HEK293T (cell line): ENCODE data around the gene ACADS.

Experiments used
- BHLHE40 ChIP-seq: fragments of 450-650 bp; IDR thresholded peaks from 2 replicates; pipeline ENCODE4 v1.6.1; 2016; ENCODE audit warnings: mild to moderate bottlenecking, moderate library complexity, borderline replicate concordance
- FOXM1 ChIP-seq: fragments of 450-650 bp; IDR thresholded peaks from 2 replicates; pipeline ENCODE4 v1.6.1; 2017; ENCODE audit warnings: mild to moderate bottlenecking, borderline replicate concordance
- L3MBTL2 ChIP-seq: fragments of 450-650 bp; conservative IDR thresholded peaks from 2 replicates; pipeline ENCODE4 v1.6.1; 2016; ENCODE audit warnings: mild to moderate bottlenecking
- LEF1 ChIP-seq: fragments of 450-650 bp; IDR thresholded peaks from 2 replicates; pipeline ENCODE4 v1.6.1; 2017; ENCODE audit warnings: mild to moderate bottlenecking, borderline replicate concordance
- NFRKB ChIP-seq: fragments of 450-650 bp; IDR thresholded peaks from 2 replicates; pipeline ENCODE4 v1.6.1; 2016; ENCODE audit warnings: mild to moderate bottlenecking, moderate library complexity
- SP1 ChIP-seq: fragments of 450-650 bp; IDR thresholded peaks from 2 replicates; pipeline ENCODE4 v1.6.1; 2017
- TARDBP ChIP-seq: fragments of 450-650 bp; IDR thresholded peaks from 2 replicates; pipeline ENCODE4 v1.6.1; 2016
- TF ChIP-seq, protein P1 (sequence below): fragments of 450-650 bp; IDR thresholded peaks from 2 replicates; pipeline ENCODE4 v1.6.1; 2016

DNA sequence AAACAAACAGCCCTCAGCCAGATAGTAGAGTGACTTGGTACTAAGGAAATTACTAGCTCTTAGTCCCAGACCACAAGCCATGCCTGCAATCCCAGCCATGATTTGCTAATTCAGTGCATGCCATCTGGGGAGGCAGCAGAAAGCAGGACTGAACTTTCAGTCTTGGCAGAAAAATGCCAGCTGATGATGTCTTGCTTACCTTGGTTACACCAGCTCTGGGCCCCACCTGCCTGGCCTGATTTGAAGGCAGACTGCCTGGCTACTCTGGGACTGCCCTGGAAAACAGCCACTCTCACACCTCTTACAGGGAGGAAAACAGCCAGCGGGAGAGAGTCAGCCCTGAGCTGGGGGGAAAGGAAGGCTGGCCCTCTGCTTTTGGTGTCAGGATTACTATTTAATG lies 20.0 kb upstream of the ACADS start:
- no peak for TF ChIP-seq BHLHE40
- TF ChIP-seq TARDBP, result no peak
- no peak for TF ChIP-seq FOXM1
- no peak for TF ChIP-seq NFRKB
- TF ChIP-seq, protein P1, sequence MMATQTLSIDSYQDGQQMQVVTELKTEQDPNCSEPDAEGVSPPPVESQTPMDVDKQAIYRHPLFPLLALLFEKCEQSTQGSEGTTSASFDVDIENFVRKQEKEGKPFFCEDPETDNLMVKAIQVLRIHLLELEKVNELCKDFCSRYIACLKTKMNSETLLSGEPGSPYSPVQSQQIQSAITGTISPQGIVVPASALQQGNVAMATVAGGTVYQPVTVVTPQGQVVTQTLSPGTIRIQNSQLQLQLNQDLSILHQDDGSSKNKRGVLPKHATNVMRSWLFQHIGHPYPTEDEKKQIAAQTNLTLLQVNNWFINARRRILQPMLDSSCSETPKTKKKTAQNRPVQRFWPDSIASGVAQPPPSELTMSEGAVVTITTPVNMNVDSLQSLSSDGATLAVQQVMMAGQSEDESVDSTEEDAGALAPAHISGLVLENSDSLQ, result no peak
- TF ChIP-seq SP1, result no peak
- no peak for TF ChIP-seq L3MBTL2
- TF ChIP-seq LEF1, result no peak
